Neural progenitor cell (in vitro differentiated cells): Measurements from ENCODE around the gene RNF10.

Experiments
- EZH2 ChIP-seq: fragments of 200-600 bp; sonication (generic); IDR thresholded peaks from 2 replicates; pipeline ENCODE4 v1.6.1; 2017; ENCODE audit warnings: antibody characterized with exemption, mild to moderate bottlenecking, moderate library complexity
- TF ChIP-seq, protein P1 (sequence below): fragments of 200-600 bp; sonication (generic); IDR thresholded peaks from 2 replicates; pipeline ENCODE4 v1.5.1; 2017; ENCODE audit warnings: antibody characterized with exemption, mild to moderate bottlenecking

DNA sequence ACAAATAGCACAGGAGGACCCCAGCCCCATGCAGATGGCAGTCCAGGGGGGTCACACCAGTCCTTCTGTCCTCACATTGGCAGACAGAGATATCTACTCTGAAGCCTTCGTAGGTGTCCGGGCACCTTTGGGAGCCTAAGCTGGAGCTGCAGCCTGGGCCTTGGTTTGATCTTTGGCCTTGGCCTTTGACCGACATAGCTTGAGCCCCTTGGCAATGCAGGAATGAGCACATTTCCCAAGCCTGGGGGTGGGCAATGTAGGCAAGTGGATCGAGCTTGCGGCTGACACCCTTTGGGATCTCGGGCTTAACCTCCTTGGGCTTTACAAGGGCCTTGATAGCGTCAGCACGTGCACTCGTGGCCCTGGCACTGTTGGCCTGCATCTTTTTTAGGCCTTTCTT lies 11.6 kb upstream of the RNF10 start:
- TF ChIP-seq, protein P1, sequence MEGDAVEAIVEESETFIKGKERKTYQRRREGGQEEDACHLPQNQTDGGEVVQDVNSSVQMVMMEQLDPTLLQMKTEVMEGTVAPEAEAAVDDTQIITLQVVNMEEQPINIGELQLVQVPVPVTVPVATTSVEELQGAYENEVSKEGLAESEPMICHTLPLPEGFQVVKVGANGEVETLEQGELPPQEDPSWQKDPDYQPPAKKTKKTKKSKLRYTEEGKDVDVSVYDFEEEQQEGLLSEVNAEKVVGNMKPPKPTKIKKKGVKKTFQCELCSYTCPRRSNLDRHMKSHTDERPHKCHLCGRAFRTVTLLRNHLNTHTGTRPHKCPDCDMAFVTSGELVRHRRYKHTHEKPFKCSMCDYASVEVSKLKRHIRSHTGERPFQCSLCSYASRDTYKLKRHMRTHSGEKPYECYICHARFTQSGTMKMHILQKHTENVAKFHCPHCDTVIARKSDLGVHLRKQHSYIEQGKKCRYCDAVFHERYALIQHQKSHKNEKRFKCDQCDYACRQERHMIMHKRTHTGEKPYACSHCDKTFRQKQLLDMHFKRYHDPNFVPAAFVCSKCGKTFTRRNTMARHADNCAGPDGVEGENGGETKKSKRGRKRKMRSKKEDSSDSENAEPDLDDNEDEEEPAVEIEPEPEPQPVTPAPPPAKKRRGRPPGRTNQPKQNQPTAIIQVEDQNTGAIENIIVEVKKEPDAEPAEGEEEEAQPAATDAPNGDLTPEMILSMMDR, result no peak
- no peak for TF ChIP-seq EZH2
